Effector memory CD8-positive, alpha-beta T cell (primary cell): ENCODE data around the gene TNFSF11.

Experiments used
- ATAC-seq: fragments of 150-1000 bp; cut with Tn5 transposase; replicated peaks from 2 replicates; pipeline ENCODE4 v1.10.0; 2021; ENCODE audit warnings: mild to moderate bottlenecking, moderate library complexity
- DNase-seq, 3 experiments: peaks; one replicate each; pipeline ENCODE4 v3.0.0; 2021
- H3K27ac Mint-ChIP-seq, 2 donors: one replicate each; pipeline ENCODE4 v1.8.0; 2022; ENCODE audit warnings: mild to moderate bottlenecking in 2 of 2, mixed read lengths in 2 of 2, moderate library complexity in 2 of 2
- H3K27me3 Mint-ChIP-seq, 2 donors: one replicate each; pipeline ENCODE4 v1.8.0; 2022; ENCODE audit warnings: mixed read lengths in 2 of 2
- H3K36me3 Mint-ChIP-seq: one replicate; pipeline ENCODE4 v1.8.0; 2022; ENCODE audit warnings: mild to moderate bottlenecking, moderate library complexity, mixed read lengths; ENCODE audit not compliant: insufficient read depth
- H3K4me1 Mint-ChIP-seq, 2 donors: one replicate each; pipeline ENCODE4 v1.8.0; 2022; ENCODE audit warnings: low read depth in 2 of 2, mixed read lengths in 2 of 2
- H3K4me3 Mint-ChIP-seq, 2 donors: one replicate each; pipeline ENCODE4 v1.8.0; 2022; ENCODE audit warnings: mild to moderate bottlenecking in 2 of 2, mixed read lengths in 2 of 2, moderate library complexity in 2 of 2
- H3K9me3 Mint-ChIP-seq, 2 donors: one replicate each; pipeline ENCODE4 v1.8.0; 2022; ENCODE audit warnings: mixed read lengths in 2 of 2

Gene TNFSF11

GRCh38 chr13:42656958-42657357 lies 83.0 kb downstream of the TNFSF11 start:
- DNase-seq = no peak
- Mint-ChIP-seq H3K36me3 (no peaks in the 10 kb centered on the region), H3K4me3 (no peak overlapping the region), H3K27me3 (peaks cover 55 to 58% of the 10 kb centered on the region in 2 donors), H3K27ac (no peak overlapping the region), H3K9me3 (no peaks in the 10 kb centered on the region), H3K4me1 (no peaks in the 10 kb centered on the region)
- ATAC-seq = no peak
